Measurements from ENCODE around the gene AKR1C1.
"Not testable (repeated sequence)": the region's sequence is repeated elsewhere in the genome, so short reads cannot be mapped to it uniquely, and the experiment has no call there.

The AKR1C1 gene

GRCh38 chr10:4962876-4963814, at the start of gene AKR1C1:
Gene AKR1C1, plus strand, starts transcription at chr10:4963415. Its CDS starts 30 bp downstream, at chr10:4963445.
- not testable (repeated sequence) for DNase-seq

GRCh38 chr10:4914213-4914850, 48.9 kb upstream of the AKR1C1 start:
- no peak for DNase-seq

- DNase-seq, result no peak
Measured at GRCh38 chr10:4916086-4916716, 47.0 kb upstream of the AKR1C1 start.

- DNase-seq, result peak; percentile 43
Measured at GRCh38 chr10:4918236-4918635, 45.0 kb upstream of the AKR1C1 start.

- not testable (repeated sequence) for DNase-seq
Measured at GRCh38 chr10:4924482-4924881, 38.7 kb upstream of the AKR1C1 start.

GRCh38 chr10:4926400-4926799, 36.8 kb upstream of the AKR1C1 start:
- no peak for DNase-seq

GRCh38 chr10:4931587-4931986, 31.6 kb upstream of the AKR1C1 start:
- no peak for DNase-seq

- DNase-seq, result no peak
Measured at GRCh38 chr10:4934391-4934987, 28.7 kb upstream of the AKR1C1 start.

- no peak for DNase-seq
Measured at GRCh38 chr10:4937346-4937745, 25.9 kb upstream of the AKR1C1 start.

GRCh38 chr10:4939224-4940072, 23.8 kb upstream of the AKR1C1 start:
- DNase-seq, result no peak

- not testable (repeated sequence) for DNase-seq
Measured at GRCh38 chr10:4940073-4940428, 23.2 kb upstream of the AKR1C1 start.

GRCh38 chr10:4940909-4941308, 22.3 kb upstream of the AKR1C1 start:
- not testable (repeated sequence) for DNase-seq

- DNase-seq, result no peak
Measured at GRCh38 chr10:4941540-4942330, 21.5 kb upstream of the AKR1C1 start.

- not testable (repeated sequence) for DNase-seq
Measured at GRCh38 chr10:4942931-4943330, 20.3 kb upstream of the AKR1C1 start.

- DNase-seq, result not testable (repeated sequence)
Measured at GRCh38 chr10:4943416-4943815, 19.8 kb upstream of the AKR1C1 start.

GRCh38 chr10:4943821-4944220, 19.4 kb upstream of the AKR1C1 start:
- DNase-seq, result no peak

GRCh38 chr10:4944841-4945240, 18.4 kb upstream of the AKR1C1 start:
- no peak for DNase-seq

- DNase-seq, result no peak
Measured at GRCh38 chr10:4945766-4946717, 17.2 kb upstream of the AKR1C1 start.

- DNase-seq, result no peak
Measured at GRCh38 chr10:4947039-4947634, 16.1 kb upstream of the AKR1C1 start.

Measured in NCI-H2171 (cell line).